Mesodermal cell (in vitro differentiated cells): ENCODE data around the gene SEPTIN3.

Experiments used
- H3K27ac ChIP-seq: 2 replicates; pipeline ENCODE4 v1.7.0; 2013; ENCODE audit warnings: mild to moderate bottlenecking, low read depth, low read length, moderate library complexity; ENCODE audit not compliant: severe bottlenecking
- H3K36me3 ChIP-seq: 2 replicates; pipeline ENCODE4 v1.7.1; 2013; ENCODE audit warnings: mild to moderate bottlenecking, low read length, moderate library complexity; ENCODE audit not compliant: control insufficient read depth, insufficient read depth
- H3K4me1 ChIP-seq: one replicate; pipeline ENCODE4 v1.7.1; 2013; ENCODE audit warnings: mild to moderate bottlenecking, low read length; ENCODE audit not compliant: insufficient read depth, control insufficient read depth, poor library complexity, severe bottlenecking
- H3K4me3 ChIP-seq: 2 replicates; pipeline ENCODE4 v1.7.0; 2013; ENCODE audit warnings: low read length, control low read depth, mild to moderate bottlenecking; ENCODE audit not compliant: insufficient read depth, poor library complexity, severe bottlenecking; ENCODE audit errors: extremely low read depth
- H3K9me3 ChIP-seq: 2 replicates; pipeline ENCODE4 v1.7.1; 2013; ENCODE audit warnings: mild to moderate bottlenecking, low read length, moderate library complexity; ENCODE audit not compliant: control insufficient read depth
- WGBS, 2 experiments: methylation state at CpG; one replicate each; pipeline ENCODE4 v1.1.5; 2013; ENCODE audit warnings: missing lambda C conversion rate in 2 of 2; ENCODE audit not compliant: insufficient coverage in 2 of 2; 5-methylcytosine and 5-hydroxymethylcytosine counted together

Gene SEPTIN3

DNA sequence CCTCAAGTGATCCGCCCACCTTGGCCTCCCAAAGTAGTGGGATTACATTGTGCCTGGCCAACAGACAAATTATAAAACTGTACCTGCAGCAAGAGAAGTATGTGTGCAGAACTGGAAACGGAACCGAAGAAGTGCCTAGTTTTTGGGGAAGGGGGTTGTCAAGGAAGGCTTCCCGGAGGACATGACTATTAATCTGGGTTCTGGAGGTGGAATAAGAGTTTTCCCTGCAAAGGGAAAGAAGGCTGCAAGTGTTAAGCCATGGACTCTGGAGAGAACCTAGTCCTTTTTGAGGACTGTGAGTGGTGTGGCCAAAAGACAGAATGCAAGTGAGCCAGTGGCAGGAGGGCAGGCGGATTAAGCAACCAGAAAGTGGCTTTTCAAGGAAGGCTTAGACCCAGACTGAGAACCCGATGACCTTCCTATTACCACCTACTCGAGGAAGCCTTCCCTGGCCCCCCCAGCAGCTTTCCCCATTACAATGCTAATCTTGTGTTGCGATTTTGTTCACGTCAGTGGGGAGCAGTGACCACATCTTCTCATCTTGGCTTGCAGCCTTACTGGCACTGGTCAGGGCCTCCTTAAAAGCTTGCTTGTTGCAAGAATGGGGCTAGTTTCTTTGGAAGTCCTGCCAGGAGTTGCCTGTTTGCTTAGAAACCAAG, 5.7 kb upstream of the SEPTIN3 start:
- H3K27ac ChIP-seq: no peak overlapping the region
- peaks cover 5% of the 10 kb centered on the region for H3K4me1 ChIP-seq
- H3K9me3 ChIP-seq: peaks cover 4% of the 10 kb centered on the region
- H3K4me3 ChIP-seq: no peak overlapping the region
- no peaks in the 10 kb centered on the region for H3K36me3 ChIP-seq
- 67 to 76% methylated on average over 8 to 9 of the region's 9 CpGs for WGBS, 2 experiments

DNA sequence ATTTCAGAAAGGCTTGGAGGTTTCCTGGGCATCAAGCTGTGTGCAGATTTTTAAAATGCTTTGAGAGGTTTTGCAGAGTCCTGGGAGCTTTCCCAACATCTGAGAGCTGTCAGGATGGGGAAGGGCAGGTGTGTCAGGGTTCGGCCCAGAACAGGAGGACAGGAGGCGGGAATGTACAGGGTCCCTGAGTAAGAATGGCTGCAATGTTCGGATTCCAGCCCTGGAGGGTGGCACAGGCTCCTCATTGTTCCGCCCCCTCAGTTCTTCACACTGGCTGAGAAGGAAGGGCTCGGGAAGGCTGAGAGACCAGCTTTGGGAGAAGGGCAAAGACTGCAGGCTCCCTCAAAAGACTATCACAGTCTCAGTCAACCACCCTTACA, 5.1 kb upstream of the SEPTIN3 start:
- H3K4me1 ChIP-seq: peaks cover 10% of the 10 kb centered on the region
- no peaks in the 10 kb centered on the region for H3K36me3 ChIP-seq
- H3K9me3 ChIP-seq: peaks cover 4% of the 10 kb centered on the region
- WGBS, 2 experiments: 67 to 79% methylated on average over 4 to 5 of the region's 5 CpGs
- H3K4me3 ChIP-seq: no peak overlapping the region
- no peak overlapping the region for H3K27ac ChIP-seq

DNA sequence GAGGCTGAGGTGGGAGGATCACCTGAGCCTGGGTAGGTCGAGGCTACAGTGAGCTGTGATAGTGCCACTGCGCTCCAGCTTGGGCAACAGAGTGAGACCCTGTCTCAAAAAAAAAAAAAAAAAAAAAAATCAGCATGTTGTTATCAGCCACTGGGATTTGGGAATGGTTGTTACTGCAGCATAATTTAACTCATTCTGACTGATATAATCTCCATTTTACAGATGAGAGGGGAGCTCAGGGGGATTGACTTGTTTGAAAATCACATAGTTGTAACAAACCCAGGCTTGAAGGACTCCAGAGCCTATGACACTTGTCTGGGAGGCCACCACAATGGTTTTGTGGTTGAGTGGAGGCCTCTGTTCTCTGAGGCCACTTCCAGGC, 3.0 kb upstream of the SEPTIN3 start:
- no peak overlapping the region for H3K4me3 ChIP-seq
- H3K9me3 ChIP-seq: peaks cover 4% of the 10 kb centered on the region
- H3K36me3 ChIP-seq: no peaks in the 10 kb centered on the region
- WGBS, 2 experiments: 100% methylated on average over 1 of the region's 2 CpGs
- peak overlapping the region; percentile 6 for H3K27ac ChIP-seq
- peaks cover 10% of the 10 kb centered on the region for H3K4me1 ChIP-seq

DNA sequence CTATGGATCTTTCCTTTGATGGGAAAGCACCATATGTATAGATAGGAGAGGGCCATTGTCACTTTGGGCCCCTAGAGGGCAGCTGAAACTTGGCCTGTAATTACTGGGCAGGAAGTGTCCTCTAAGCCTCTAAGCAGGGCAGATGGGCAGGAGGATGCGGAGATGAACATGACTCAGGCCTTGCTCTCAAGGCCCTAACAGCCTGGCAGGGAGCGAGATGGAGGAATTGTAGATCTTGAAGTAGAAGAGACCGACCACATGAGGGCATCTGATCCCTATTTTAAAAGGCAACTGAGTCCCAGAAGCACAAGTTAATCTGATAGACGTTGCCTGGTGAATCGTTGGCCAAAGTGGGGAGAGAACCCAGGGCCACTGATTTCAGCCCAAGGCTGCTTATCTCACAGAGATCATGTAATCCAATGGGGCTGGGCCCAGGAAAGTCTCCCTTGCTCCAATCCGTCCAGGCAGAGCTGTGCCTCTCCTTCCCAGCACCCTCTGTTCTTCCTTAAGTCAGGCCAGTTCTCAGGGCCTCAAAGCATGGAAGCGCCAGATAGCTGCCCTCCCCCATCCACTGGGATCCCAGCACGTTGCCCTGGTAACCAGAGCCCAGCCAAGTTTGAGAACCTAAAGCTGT, 2.5 kb upstream of the SEPTIN3 start:
- H3K9me3 ChIP-seq: peaks cover 4% of the 10 kb centered on the region
- WGBS, 2 experiments: 58 to 60% methylated on average over 5 to 6 of the region's 8 CpGs
- no peaks in the 10 kb centered on the region for H3K36me3 ChIP-seq
- H3K27ac ChIP-seq: peak overlapping the region; percentile 6
- H3K4me3 ChIP-seq: no peak overlapping the region
- peaks cover 10% of the 10 kb centered on the region for H3K4me1 ChIP-seq

DNA sequence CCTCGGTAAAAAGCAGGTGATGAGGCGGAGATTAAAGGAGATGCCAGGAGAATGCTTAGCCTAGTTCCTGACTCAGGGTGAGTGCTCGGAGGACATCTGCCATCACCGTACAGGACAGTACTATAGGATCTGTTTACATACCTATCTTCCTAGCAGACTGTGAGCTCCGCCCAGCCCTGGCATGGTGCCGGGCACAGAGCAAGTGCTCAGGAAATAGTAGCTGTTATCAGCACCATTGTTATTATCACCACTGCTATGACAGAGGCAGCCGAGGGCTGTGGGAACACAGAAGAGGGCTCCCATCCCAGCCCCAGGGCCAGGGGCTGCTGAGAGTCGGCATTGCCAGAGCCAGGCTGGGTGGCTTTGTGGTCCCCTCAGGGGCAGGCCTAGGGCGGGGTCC, 642 bp upstream of the SEPTIN3 start:
- H3K9me3 ChIP-seq: peaks cover 4% of the 10 kb centered on the region

DNA sequence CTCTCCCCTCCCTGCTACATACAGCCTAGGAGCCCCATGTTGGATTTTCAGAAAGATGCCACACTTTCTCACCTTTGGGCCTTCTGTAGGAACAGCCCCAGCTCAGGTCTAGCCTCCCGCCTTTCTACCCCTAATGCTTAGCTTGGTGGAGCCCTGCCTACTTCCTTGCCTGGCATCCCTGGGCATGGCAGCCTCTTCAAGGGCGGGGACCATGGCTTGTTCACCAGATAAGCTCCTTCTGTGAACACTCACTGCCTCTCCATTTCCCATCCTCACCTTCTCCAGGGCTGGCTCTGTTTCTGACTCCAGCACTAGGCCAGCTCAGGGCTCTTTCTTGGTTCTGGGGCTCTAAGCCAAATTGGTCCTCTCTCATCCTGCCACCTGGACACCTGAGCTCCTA, 1.4 kb downstream of the SEPTIN3 start:
- Histone ChIP-seq H3K4me1 (peaks cover 10% of the 10 kb centered on the region), H3K36me3 (no peaks in the 10 kb centered on the region), H3K9me3 (no peaks in the 10 kb centered on the region), H3K4me3 (no peak overlapping the region), H3K27ac (no peak overlapping the region)
- 100% methylated on average over 2 of the region's 2 CpGs for WGBS, 2 experiments

More for the DNA sequence above, 642 bp upstream of the SEPTIN3 start:
- no peaks in the 10 kb centered on the region for H3K36me3 ChIP-seq
- H3K4me1 ChIP-seq: peaks cover 10% of the 10 kb centered on the region
- H3K27ac ChIP-seq: no peak overlapping the region
- H3K4me3 ChIP-seq: no peak overlapping the region
- 79 to 82% methylated on average over 6 to 9 of the region's 9 CpGs for WGBS, 2 experiments

DNA sequence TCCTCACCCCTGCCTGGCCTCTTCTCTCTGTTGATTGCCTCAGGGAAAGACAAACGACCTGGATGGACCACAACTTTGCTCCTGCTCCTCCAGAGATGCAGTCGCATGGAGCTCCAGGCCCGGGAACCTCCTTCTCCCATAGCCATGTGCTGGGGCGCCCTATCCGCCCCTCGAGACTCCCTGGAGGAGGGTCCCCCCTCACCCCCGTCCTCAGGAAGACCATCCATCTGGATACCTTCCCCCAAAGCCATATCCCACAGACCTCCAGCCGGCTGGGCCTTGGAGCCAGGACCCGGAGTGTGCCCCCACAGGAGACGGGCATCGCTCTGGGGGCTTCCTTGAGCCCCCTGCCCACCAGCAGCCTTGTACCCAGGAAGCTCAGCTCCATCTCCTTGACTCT, 2.2 kb downstream of the SEPTIN3 start:
- Histone ChIP-seq H3K27ac (no peak overlapping the region), H3K4me1 (peaks cover 12% of the 10 kb centered on the region), H3K4me3 (no peak overlapping the region), H3K9me3 (no peaks in the 10 kb centered on the region), H3K36me3 (no peaks in the 10 kb centered on the region)
- 91 to 96% methylated on average over 4 to 9 of the region's 11 CpGs for WGBS, 2 experiments

DNA sequence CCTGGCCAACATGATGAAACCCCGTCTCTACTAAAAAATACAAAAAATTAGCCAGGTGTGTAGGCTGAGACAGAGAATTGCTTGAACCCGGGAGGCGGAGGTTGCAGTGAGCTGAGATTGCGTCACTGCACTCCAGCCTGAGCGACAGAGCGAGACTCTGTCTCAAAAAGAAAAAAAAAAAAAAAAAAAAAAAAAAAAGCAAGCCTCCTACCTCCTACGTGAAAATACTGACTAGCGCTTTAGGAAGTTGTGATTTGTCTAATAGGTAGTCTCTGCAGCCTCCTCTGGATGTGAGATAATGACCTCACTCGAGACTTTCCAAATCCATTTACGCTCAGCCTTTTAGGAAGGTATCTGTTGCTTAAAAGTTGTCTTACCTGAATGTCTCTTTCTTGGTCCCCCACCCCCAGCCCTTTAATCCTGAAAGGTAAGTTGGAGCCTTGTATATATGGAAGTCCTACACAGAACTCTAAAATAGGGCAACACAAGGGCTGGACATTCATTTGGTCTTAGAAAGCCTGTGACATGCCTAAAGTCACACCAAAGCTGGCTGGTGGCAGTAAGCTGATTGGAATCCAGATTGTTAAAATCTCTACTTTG, 5.5 kb downstream of the SEPTIN3 start:
- 83% methylated on average over 2 of the region's 10 CpGs; no CpG with 5 or more reads in 1 of the 2 experiments for WGBS, 2 experiments
- Histone ChIP-seq H3K4me1 (peaks cover 5% of the 10 kb centered on the region), H3K9me3 (no peaks in the 10 kb centered on the region), H3K36me3 (no peaks in the 10 kb centered on the region), H3K27ac (no peak overlapping the region), H3K4me3 (no peak overlapping the region)

DNA sequence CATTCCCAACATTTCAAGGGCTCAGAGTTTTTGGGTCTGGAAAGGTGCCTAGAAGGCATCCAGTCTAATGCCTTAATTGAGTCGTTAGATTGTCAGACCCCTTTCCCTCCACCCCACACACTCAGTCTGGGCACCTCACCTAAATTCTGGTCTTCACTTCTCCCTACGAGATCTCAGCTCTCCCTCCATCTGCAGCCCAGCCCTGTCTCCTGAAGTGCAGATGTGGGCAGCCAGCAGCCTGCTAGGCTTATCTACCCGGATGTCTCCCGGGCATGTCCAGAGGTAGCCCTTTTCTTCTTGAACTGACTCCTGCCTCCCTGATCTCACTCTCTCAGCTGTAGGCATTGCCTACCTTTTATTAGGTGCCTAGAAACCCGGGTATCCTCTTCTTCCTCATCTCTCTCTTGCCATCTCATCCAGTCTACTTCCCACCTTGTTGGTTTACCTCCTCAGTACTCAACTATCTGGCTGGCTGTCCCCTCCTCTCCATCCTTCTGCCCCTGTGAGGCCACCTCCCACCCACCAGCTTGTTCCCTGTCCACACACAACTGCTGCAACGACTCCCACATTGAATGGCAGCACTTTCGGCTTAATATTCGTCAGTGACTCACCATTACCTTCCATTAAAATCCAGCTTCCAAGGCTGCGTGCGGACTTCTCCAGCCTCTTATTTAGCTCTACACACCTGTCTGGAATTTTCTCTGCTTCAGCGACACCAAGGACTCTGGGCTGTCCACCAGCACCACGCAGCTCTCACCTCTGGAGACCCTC, 6.2 kb downstream of the SEPTIN3 start:
- Histone ChIP-seq H3K36me3 (no peaks in the 10 kb centered on the region), H3K4me3 (no peak overlapping the region)
- 75 to 77% methylated on average over 11 to 12 of the region's 12 CpGs for WGBS, 2 experiments

DNA sequence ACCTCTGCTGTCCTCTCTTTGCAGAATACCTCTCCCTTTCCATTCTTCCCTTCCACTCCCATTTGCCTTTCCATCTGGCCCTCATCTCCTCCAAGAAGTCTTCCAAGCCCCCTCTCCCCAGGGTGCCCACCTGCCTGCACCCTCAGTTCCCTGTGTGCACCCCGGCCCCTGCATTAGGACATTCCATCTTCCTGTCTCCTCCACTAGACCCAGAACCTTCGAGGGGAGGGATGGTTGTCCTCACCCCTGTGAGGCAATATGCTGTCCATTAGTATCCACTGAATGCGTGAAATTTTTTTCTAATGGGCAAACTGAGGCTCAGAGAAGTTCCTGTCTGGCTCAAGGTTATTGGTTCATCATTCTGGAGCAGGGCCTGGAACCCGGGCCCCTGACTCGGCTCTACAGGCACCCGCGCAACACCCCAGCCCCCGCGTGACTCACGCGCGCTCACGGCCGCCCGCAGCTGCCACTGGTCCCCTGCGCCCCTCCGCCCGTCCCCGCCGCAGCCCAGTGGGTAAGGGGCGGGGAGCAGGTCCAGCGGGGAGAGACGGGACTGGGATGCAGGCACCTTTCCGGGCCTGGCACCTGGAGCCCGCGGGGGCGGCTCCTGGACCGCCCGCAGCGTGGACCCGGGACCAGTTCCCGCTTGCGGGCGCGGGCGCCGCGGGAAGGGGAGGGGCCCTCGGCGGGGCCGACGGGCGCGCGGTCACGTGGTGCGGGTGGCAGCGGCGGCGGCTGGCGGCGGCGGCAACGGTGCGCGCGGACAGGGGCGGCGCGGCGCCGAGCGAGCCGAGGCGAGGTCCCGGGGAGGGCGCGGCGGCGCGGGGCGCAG, 7.0 kb downstream of the SEPTIN3 start:
- no peaks in the 10 kb centered on the region for H3K36me3 ChIP-seq
- H3K4me1 ChIP-seq: peaks cover 5% of the 10 kb centered on the region
- H3K4me3 ChIP-seq: peak overlapping the region; percentile 46
- H3K9me3 ChIP-seq: no peaks in the 10 kb centered on the region
- 4 to 7% methylated on average over 11 to 34 of the region's 72 CpGs for WGBS, 2 experiments
- H3K27ac ChIP-seq: no peak overlapping the region

More for the DNA sequence above, 6.2 kb downstream of the SEPTIN3 start:
- Histone ChIP-seq H3K9me3 (no peaks in the 10 kb centered on the region), H3K27ac (no peak overlapping the region), H3K4me1 (peaks cover 5% of the 10 kb centered on the region)
